ENCODE measurements around the gene MAD1L1.

GRCh38 chr7:1907751-1908365, 324.9 kb downstream of the MAD1L1 start:
- TF ChIP-seq, protein P1, sequence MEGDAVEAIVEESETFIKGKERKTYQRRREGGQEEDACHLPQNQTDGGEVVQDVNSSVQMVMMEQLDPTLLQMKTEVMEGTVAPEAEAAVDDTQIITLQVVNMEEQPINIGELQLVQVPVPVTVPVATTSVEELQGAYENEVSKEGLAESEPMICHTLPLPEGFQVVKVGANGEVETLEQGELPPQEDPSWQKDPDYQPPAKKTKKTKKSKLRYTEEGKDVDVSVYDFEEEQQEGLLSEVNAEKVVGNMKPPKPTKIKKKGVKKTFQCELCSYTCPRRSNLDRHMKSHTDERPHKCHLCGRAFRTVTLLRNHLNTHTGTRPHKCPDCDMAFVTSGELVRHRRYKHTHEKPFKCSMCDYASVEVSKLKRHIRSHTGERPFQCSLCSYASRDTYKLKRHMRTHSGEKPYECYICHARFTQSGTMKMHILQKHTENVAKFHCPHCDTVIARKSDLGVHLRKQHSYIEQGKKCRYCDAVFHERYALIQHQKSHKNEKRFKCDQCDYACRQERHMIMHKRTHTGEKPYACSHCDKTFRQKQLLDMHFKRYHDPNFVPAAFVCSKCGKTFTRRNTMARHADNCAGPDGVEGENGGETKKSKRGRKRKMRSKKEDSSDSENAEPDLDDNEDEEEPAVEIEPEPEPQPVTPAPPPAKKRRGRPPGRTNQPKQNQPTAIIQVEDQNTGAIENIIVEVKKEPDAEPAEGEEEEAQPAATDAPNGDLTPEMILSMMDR (IDR thresholded peaks at IDR 0.05) = no peak
- TF ChIP-seq POLR2A (IDR thresholded peaks at IDR 0.05) = no peak
